HepG2 (cell line): Measurements from ENCODE around the gene PSMB10. TPM values are rescaled to one million over a fixed set of nuclear protein-coding genes. Genes with fewer than 3 reads are reported as not detected.

Source experiments
- AHR ChIP-seq: IDR thresholded peaks from 2 replicates; pipeline ENCODE4 v1.6.1; 2018; ENCODE audit warnings: missing genetic modification reagents, missing compliant biosample characterization
- BORCS8-MEF2B ChIP-seq: sonication (generic); formaldehyde crosslinking; IDR thresholded peaks from 2 replicates; pipeline ENCODE4 v1.8.0; 2022; ENCODE audit warnings: mild to moderate bottlenecking, missing genetic modification reagents
- ELF1 ChIP-seq: sonication (generic); formaldehyde crosslinking; IDR thresholded peaks from 2 replicates; pipeline ENCODE4 v1.4.0; 2020; ENCODE audit warnings: missing genetic modification reagents
- GATAD2A ChIP-seq: IDR thresholded peaks from 2 replicates; pipeline ENCODE4 v1.6.1; 2016
- HHEX ChIP-seq: IDR thresholded peaks from 2 replicates; pipeline ENCODE4 v1.6.1; 2016; ENCODE audit warnings: control low read depth
- HIC2 ChIP-seq: sonication (generic); formaldehyde crosslinking; IDR thresholded peaks from 2 replicates; pipeline ENCODE4 v1.9.0; 2022; ENCODE audit warnings: low read depth, missing genetic modification reagents
- KDM5A ChIP-seq: fragments of 200-600 bp; sonication (generic); IDR thresholded peaks from 2 replicates; pipeline ENCODE4 v1.7.0; 2018; ENCODE audit warnings: antibody characterized with exemption, mild to moderate bottlenecking, low read length, borderline replicate concordance
- MED8 ChIP-seq: sonication (generic); formaldehyde crosslinking; IDR thresholded peaks from 2 replicates; pipeline ENCODE4 v1.8.1; 2023; ENCODE audit warnings: mild to moderate bottlenecking, missing genetic modification reagents; ENCODE audit not compliant: insufficient replicate concordance
- NFKB2 ChIP-seq: sonication (generic); formaldehyde crosslinking; IDR thresholded peaks from 2 replicates; pipeline ENCODE4 v1.4.0; 2020; ENCODE audit warnings: missing genetic modification reagents, borderline replicate concordance
- POLR2AphosphoS2 ChIP-seq: IDR thresholded peaks from 2 replicates; pipeline ENCODE4 v1.6.1; 2011; ENCODE audit warnings: low read depth, low read length, improper control_type of control experiment
- RBFOX2 ChIP-seq: fragments of 200-400 bp; formaldehyde crosslinking; IDR thresholded peaks from 2 replicates; pipeline ENCODE4 v1.6.1; 2017; ENCODE audit warnings: low read depth, mild to moderate bottlenecking, low read length
- RBM39 ChIP-seq: fragments of 200-400 bp; formaldehyde crosslinking; IDR thresholded peaks from one replicate; pipeline ENCODE4 v1.6.1; 2018; ENCODE audit warnings: antibody characterized with exemption, mild to moderate bottlenecking, low read depth, low read length; ENCODE audit not compliant: poor library complexity, severe bottlenecking
- SETDB1 ChIP-seq: sonication (generic); formaldehyde crosslinking; IDR thresholded peaks from 2 replicates; pipeline ENCODE4 v1.5.1; 2020; ENCODE audit warnings: missing genetic modification reagents, mild to moderate bottlenecking, borderline replicate concordance
- SP5 ChIP-seq: IDR thresholded peaks from 2 replicates; pipeline ENCODE4 v1.6.1; 2016; ENCODE audit warnings: low read depth, borderline replicate concordance
- SSRP1 ChIP-seq: IDR thresholded peaks from 2 replicates; pipeline ENCODE4 v1.6.1; 2016; ENCODE audit warnings: control low read depth
- TGIF2 ChIP-seq: IDR thresholded peaks from 2 replicates; pipeline ENCODE4 v1.6.1; 2016; ENCODE audit warnings: control low read depth, missing compliant biosample characterization
- THRA ChIP-seq: sonication (generic); formaldehyde crosslinking; IDR thresholded peaks from 2 replicates; pipeline ENCODE4 v1.4.0; 2020; ENCODE audit warnings: missing genetic modification reagents, borderline replicate concordance
- TOE1 ChIP-seq: sonication (generic); formaldehyde crosslinking; IDR thresholded peaks from 2 replicates; pipeline ENCODE4 v1.4.0; 2020; ENCODE audit warnings: mild to moderate bottlenecking, missing genetic modification reagents
- ZNF136 ChIP-seq: sonication (generic); formaldehyde crosslinking; IDR thresholded peaks from 2 replicates; pipeline ENCODE4 v1.8.1; 2022; ENCODE audit warnings: low read depth, mild to moderate bottlenecking, moderate library complexity, missing genetic modification reagents
- ZNF343 ChIP-seq: sonication (generic); formaldehyde crosslinking; IDR thresholded peaks from 2 replicates; pipeline ENCODE4 v1.4.0; 2020; ENCODE audit warnings: mild to moderate bottlenecking, missing genetic modification reagents
- ZNF503 ChIP-seq: sonication (generic); formaldehyde crosslinking; IDR thresholded peaks from 2 replicates; pipeline ENCODE4 v1.4.0; 2020; ENCODE audit warnings: missing genetic modification reagents
- ZNF564 ChIP-seq: sonication (generic); formaldehyde crosslinking; IDR thresholded peaks from 2 replicates; pipeline ENCODE4 v1.8.1; 2023; ENCODE audit warnings: mild to moderate bottlenecking, missing genetic modification reagents
- ZNF747 ChIP-seq: sonication (generic); formaldehyde crosslinking; IDR thresholded peaks from 2 replicates; pipeline ENCODE4 v1.8.1; 2023; ENCODE audit warnings: missing genetic modification reagents, mild to moderate bottlenecking, borderline replicate concordance
- ZNF772 ChIP-seq: sonication (generic); formaldehyde crosslinking; IDR thresholded peaks from 2 replicates; pipeline ENCODE4 v1.5.0; 2020; ENCODE audit warnings: mild to moderate bottlenecking, missing genetic modification reagents
- polyA plus RNA-seq, 8 experiments: library from polyadenylated mRNA; depleted of rRNA in 3 of 8; stranded (reverse) in 7 of 8; unstranded in 1 of 8; fragments of >200 nt; fragmentation: Illumina TruSeq in 4 of 8; extraction: Trizol in 4 of 8; gene quantifications; 2 replicates each; pipeline versions ENCODE4 v1.2.1 to v1.2.3, GENCODE V29; 2011 to 2016; ENCODE audit warnings: low read depth in 4 of 8, missing spikeins in 1 of 8, mixed read lengths in 1 of 8; ENCODE audit not compliant: insufficient read depth in 1 of 8
- total RNA-seq, 5 experiments: library from RNA; depleted of rRNA; stranded (reverse); fragments of >200 nt; fragmentation: Illumina TruSeq; extraction: Trizol; gene quantifications; 2 replicates each; pipeline ENCODE4 v1.2.3, GENCODE V29; 2016; ENCODE audit warnings: low read depth in 1 of 5
- TF ChIP-seq, protein P1 (sequence below): sonication (generic); formaldehyde crosslinking; IDR thresholded peaks from 2 replicates; pipeline ENCODE4 v1.5.0; 2020; ENCODE audit warnings: missing genetic modification reagents, mild to moderate bottlenecking, borderline replicate concordance

PSMB10 gene
- total and polyA plus RNA-seq, 2 of the 13 experiments (the other 11 are each of a cell fraction or from before 2014, with no cell fraction given), result 12.7 to 65.9 TPM

- TF ChIP-seq MED8 (CRISPR knock-in tag) (no peak), SETDB1 (0 out of 2 replicates have a peak, but pooled peaks have one; percentile 51), SSRP1 (peak; percentile 84), ZNF503 (CRISPR knock-in tag) (no peak), ELF1 (CRISPR knock-in tag) (peak; percentile 63), BORCS8-MEF2B (CRISPR knock-in tag) (0 out of 2 replicates have a peak, but pooled peaks have one; percentile 53), RBM39 (peak; percentile 94), ZNF772 (CRISPR knock-in tag) (peak; percentile 40; the same call in 1 of the 2 replicates), HHEX (CRISPR knock-in tag) (no peak), RBFOX2 (peak; percentile 97), ZNF564 (CRISPR knock-in tag) (peak; percentile 72), TOE1 (CRISPR knock-in tag) (no peak), AHR (CRISPR knock-in tag) (peak; percentile 80), TGIF2 (peak; percentile 60; the same call in 1 of the 2 replicates), ZNF136 (CRISPR knock-in tag) (0 out of 2 replicates have a peak, but pooled peaks have one; percentile 81), ZNF343 (CRISPR knock-in tag) (no peak), ZNF747 (peak; percentile 96), POLR2AphosphoS2 (peak; percentile 86), NFKB2 (no peak; the same call in 1 of the 2 replicates), THRA (peak; percentile 33; the same call in 1 of the 2 replicates), HIC2 (CRISPR knock-in tag) (peak; percentile 51), GATAD2A (peak; percentile 58), KDM5A (peak; percentile 56; the same call in 1 of the 2 replicates), SP5 (CRISPR knock-in tag) (peak; percentile 93)
- TF ChIP-seq, protein P1, sequence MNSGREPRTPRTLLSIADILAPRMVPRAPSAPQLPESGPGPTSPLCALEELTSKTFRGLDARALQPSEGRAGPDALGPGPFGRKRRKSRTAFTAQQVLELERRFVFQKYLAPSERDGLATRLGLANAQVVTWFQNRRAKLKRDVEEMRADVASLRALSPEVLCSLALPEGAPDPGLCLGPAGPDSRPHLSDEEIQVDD (CRISPR knock-in tag), result 0 out of 2 replicates have a peak, but pooled peaks have one; percentile 62
Measured at GRCh38 chr16:67943619-67944504, 7.2 kb upstream of the PSMB10 start, which contains the start of gene LCAT (continued).
